Fibroblast of skin of scalp (primary cell): Measurements from ENCODE around the gene DTNA.
"Not testable (repeated sequence)": the region's sequence is repeated elsewhere in the genome, so short reads cannot be mapped to it uniquely, and the experiment has no call there.

Source experiments
- DNase-seq: peaks from one replicate; pipeline ENCODE4 v3.0.0-alpha.2; 2013

DTNA gene

GRCh38 chr18:34863702-34864101 lies 153.6 kb downstream of the DTNA start:
- no peak for DNase-seq

- no peak for DNase-seq
These were observed 154.9 kb downstream of the DTNA start for GRCh38 chr18:34864836-34865497.

GRCh38 chr18:34866310-34866709 lies 156.2 kb downstream of the DTNA start:
- no peak for DNase-seq

GRCh38 chr18:34866739-34867138 lies 156.6 kb downstream of the DTNA start:
- peak; percentile 7 for DNase-seq

GRCh38 chr18:34867520-34867919 lies 157.4 kb downstream of the DTNA start:
- peak; percentile 48 for DNase-seq

- DNase-seq: no peak
These were observed 160.6 kb downstream of the DTNA start for GRCh38 chr18:34870555-34871310.

GRCh38 chr18:34871435-34871834 lies 161.3 kb downstream of the DTNA start:
- peak; percentile 8 for DNase-seq

- DNase-seq: no peak
These were observed 162.0 kb downstream of the DTNA start for GRCh38 chr18:34872066-34872465.

- peak; percentile 12 for DNase-seq
These were observed 164.0 kb downstream of the DTNA start for GRCh38 chr18:34873986-34874580.

GRCh38 chr18:34875150-34875549 lies 165.1 kb downstream of the DTNA start:
- no peak for DNase-seq

GRCh38 chr18:34880403-34880802 lies 170.3 kb downstream of the DTNA start:
- no peak for DNase-seq

GRCh38 chr18:34880882-34881834 lies 171.1 kb downstream of the DTNA start:
- peak; percentile 31 for DNase-seq

GRCh38 chr18:34884436-34884835 lies 174.3 kb downstream of the DTNA start:
- no peak for DNase-seq

- DNase-seq: peak; percentile 29
These were observed 176.1 kb downstream of the DTNA start for GRCh38 chr18:34886177-34886576.

GRCh38 chr18:34887881-34888580 lies 177.9 kb downstream of the DTNA start:
- DNase-seq: no peak

- DNase-seq: no peak
These were observed 180.5 kb downstream of the DTNA start for GRCh38 chr18:34890486-34891085.

- DNase-seq: no peak
These were observed 182.3 kb downstream of the DTNA start for GRCh38 chr18:34892379-34892778.

GRCh38 chr18:34893239-34893638 lies 183.1 kb downstream of the DTNA start:
- no peak for DNase-seq

- DNase-seq: no peak
These were observed 191.2 kb downstream of the DTNA start for GRCh38 chr18:34901299-34901698.

GRCh38 chr18:34904994-34905393 lies 194.9 kb downstream of the DTNA start:
- no peak for DNase-seq

GRCh38 chr18:34906985-34907384 lies 196.9 kb downstream of the DTNA start:
- not testable (repeated sequence) for DNase-seq
